A673 (cell line): Measurements from ENCODE around the gene PRR20B. TPM values are rescaled to one million over a fixed set of nuclear protein-coding genes. Genes with fewer than 3 reads are reported as not detected.
"Not testable (repeated sequence)": the region's sequence is repeated elsewhere in the genome, so short reads cannot be mapped to it uniquely, and the experiment has no call there.

ENCODE experiments used
- BruUV-seq: library from RNA; stranded (reverse); fragments of 400-500 nt; replicated peaks from 2 replicates; lab custom pipeline; 2021; lab: Mats Ljungman, UMichigan
- CTCF ChIA-PET: fragments of 300-600 bp; sonication (Branson Sonifier 250); formaldehyde crosslinking; loops from one replicate; lab custom pipeline; 2022; ENCODE audit warnings: antibody characterized with exemption; lab: Charles Lee
- POLR2A ChIA-PET: fragments of 300-600 bp; sonication (Branson Sonifier 250); formaldehyde crosslinking; loops from one replicate; lab custom pipeline; 2022; ENCODE audit warnings: antibody characterized with exemption; ENCODE audit not compliant: low non-redundant PET; lab: Charles Lee
- DNase-seq: peaks from one replicate; pipeline ENCODE4 v3.0.0-alpha.2; 2015; ENCODE audit warnings: low spot score
- H3K27ac ChIP-seq: fragments of 200-600 bp; sonication (generic); 2 replicates; pipeline ENCODE4 v1.5.1; 2016; ENCODE audit warnings: mixed run types, low read depth, mild to moderate bottlenecking, mixed read lengths, antibody characterized with exemption, low read length; ENCODE audit not compliant: poor library complexity, severe bottlenecking
- H3K27me3 ChIP-seq: fragments of 200-600 bp; sonication (generic); replicated peaks from 2 replicates; pipeline ENCODE4 v1.6.1; 2017; ENCODE audit warnings: mixed run types, low read depth, mild to moderate bottlenecking, mixed read lengths, antibody characterized with exemption, low read length; ENCODE audit not compliant: insufficient read depth, poor library complexity
- H3K36me3 ChIP-seq: fragments of 200-600 bp; sonication (generic); 2 replicates; pipeline ENCODE4 v1.6.1; 2016; ENCODE audit warnings: mixed run types, mild to moderate bottlenecking, mixed read lengths, antibody characterized with exemption, low read length; ENCODE audit not compliant: insufficient read depth, poor library complexity, severe bottlenecking
- H3K4me1 ChIP-seq: fragments of 200-600 bp; sonication (generic); 2 replicates; pipeline ENCODE4 v1.6.1; 2017; ENCODE audit warnings: mixed run types, mild to moderate bottlenecking, mixed read lengths, antibody characterized with exemption, low read length; ENCODE audit not compliant: insufficient read depth, poor library complexity, severe bottlenecking
- H3K4me3 ChIP-seq: fragments of 200-600 bp; sonication (generic); 2 replicates; pipeline ENCODE4 v1.5.1; 2016; ENCODE audit warnings: low read depth, mixed run types, mild to moderate bottlenecking, mixed read lengths, low read length; ENCODE audit not compliant: poor library complexity, severe bottlenecking
- H3K9me3 ChIP-seq: fragments of 200-600 bp; sonication (generic); 2 replicates; pipeline ENCODE4 v1.6.1; 2016; ENCODE audit warnings: mixed run types, low read depth, mild to moderate bottlenecking, mixed read lengths, antibody characterized with exemption, low read length; ENCODE audit not compliant: poor library complexity, severe bottlenecking
- CTCF ChIP-seq: fragments of 300-800, 200-600 bp; sonication (generic); conservative IDR thresholded peaks from 2 replicates; pipeline ENCODE4 v1.5.1; 2017; ENCODE audit warnings: low read depth, mild to moderate bottlenecking, antibody characterized with exemption, low read length, moderate library complexity, mixed read lengths
- EZH2 ChIP-seq: fragments of 200-600 bp; sonication (generic); IDR thresholded peaks from 2 replicates; pipeline ENCODE4 v1.6.1; 2017; ENCODE audit warnings: borderline replicate concordance, low read depth, mild to moderate bottlenecking, mixed read lengths, antibody characterized with exemption, low read length; ENCODE audit not compliant: poor library complexity, severe bottlenecking
- intact Hi-C: fragments of 100-400 bp; cut with micrococcal nuclease; formaldehyde crosslinking; loops from one replicate; pipeline ENCODE4 v1.10.0; 2022; ENCODE audit not compliant: unreplicated experiment
- total RNA-seq: library from RNA; stranded (reverse); gene quantifications from 2 replicates; pipeline ENCODE4 v1.2.3, GENCODE V29; 2021

PRR20B gene
- total RNA-seq, 1 experiment from 2014 or later: not detected

GRCh38 chr13:57148106-57148505 lies 818 bp downstream of the PRR20B start:
- H3K4me3 ChIP-seq, DNase-seq, H3K36me3 ChIP-seq, H3K9me3 ChIP-seq, BruUV-seq, CTCF ChIA-PET, intact Hi-C loops, H3K27me3 ChIP-seq, H3K4me1 ChIP-seq, POLR2A ChIA-PET, H3K27ac ChIP-seq: not testable (repeated sequence)

- H3K27me3 ChIP-seq, H3K36me3 ChIP-seq, DNase-seq, CTCF ChIA-PET, BruUV-seq, H3K4me3 ChIP-seq, H3K27ac ChIP-seq, intact Hi-C loops, H3K9me3 ChIP-seq, POLR2A ChIA-PET, H3K4me1 ChIP-seq: not testable (repeated sequence)
Measured at GRCh38 chr13:57153761-57154160, 6.5 kb downstream of the PRR20B start, which contains the start of gene PRR20C. Gene PRR20C (plus strand): TSS chr13:57154061. CDS start chr13:57154448, 387 bp downstream.

GRCh38 chr13:57160332-57160731 lies 13.0 kb downstream of the PRR20B start, which contains the start of gene PRR20D:
Gene PRR20D (plus strand): TSS chr13:57160632. CDS start chr13:57161019, 387 bp downstream.
- intact Hi-C loops, BruUV-seq, DNase-seq, POLR2A ChIA-PET, CTCF ChIA-PET, H3K27ac ChIP-seq, H3K36me3 ChIP-seq, H3K9me3 ChIP-seq, H3K27me3 ChIP-seq, H3K4me3 ChIP-seq, H3K4me1 ChIP-seq: not testable (repeated sequence)

GRCh38 chr13:57166897-57167296 lies 19.6 kb downstream of the PRR20B start, which contains the start of gene PRR20E:
Gene PRR20E (plus strand): TSS chr13:57167197. CDS start chr13:57167584, 387 bp downstream.
- H3K4me1 ChIP-seq, H3K27ac ChIP-seq, H3K27me3 ChIP-seq, POLR2A ChIA-PET, H3K36me3 ChIP-seq, BruUV-seq, intact Hi-C loops, CTCF ChIA-PET, H3K9me3 ChIP-seq, DNase-seq, H3K4me3 ChIP-seq: not testable (repeated sequence)

GRCh38 chr13:57191667-57192066 lies 44.4 kb downstream of the PRR20B start:
- no peak for DNase-seq
- no peaks in the 10 kb centered on the region for H3K4me1 ChIP-seq
- intact Hi-C loops: no loop called here
- H3K27me3 ChIP-seq: no peaks in the 10 kb centered on the region
- H3K4me3 ChIP-seq: no peak overlapping the region
- H3K9me3 ChIP-seq: no peaks in the 10 kb centered on the region
- no peak overlapping the region for H3K27ac ChIP-seq
- ChIA-PET CTCF (no interaction called here), POLR2A (no interaction called here)
- TF ChIP-seq CTCF: no peak
- TF ChIP-seq EZH2: no peak
- BruUV-seq: no TSS peak
- no peaks in the 10 kb centered on the region for H3K36me3 ChIP-seq

Other genes with a start within 250 kb of the PRR20B start
- gene PRR20A, start 6.6 kb upstream of the PRR20B start, total RNA-seq: not detected in 2 replicates
- gene PRR20C, start 6.6 kb downstream of the PRR20B start, total RNA-seq: not detected in 2 replicates
- gene PRR20D, start 13.1 kb downstream of the PRR20B start, total RNA-seq: not detected in 2 replicates
- not detected in 2 replicates for gene PRR20E, start 19.7 kb downstream of the PRR20B start, total RNA-seq